ENCODE data around the gene BMS1.
A peak's percentile ranks its signal among the peaks of the same experiment; 100 is the strongest.
"Not testable (repeated sequence)": the region's sequence is repeated elsewhere in the genome, so short reads cannot be mapped to it uniquely, and the experiment has no call there.

Gene BMS1

GRCh38 chr10:42860016-42860415, 77.4 kb downstream of the BMS1 start:
- in situ Hi-C loops (cut with MboI; ENCODE audit: low pct_unique_long_range_greater_than_20kb, low sequenced_read_pairs): loop anchor here (25.0 kb wide), 1 partner anchor 227 kb away; the partner anchor contains the start of gene RET

GRCh38 chr10:42862801-42863200, 80.2 kb downstream of the BMS1 start:
- peak; percentile 5 for DNase-seq
- in situ Hi-C loops (cut with MboI; ENCODE audit: low pct_unique_long_range_greater_than_20kb, low sequenced_read_pairs): loop anchor here (25.0 kb wide), 1 partner anchor 224 kb away; the partner anchor contains the start of gene RET

More at GRCh38 chr10:42860016-42860415, 77.4 kb downstream of the BMS1 start:
- DNase-seq: not testable (repeated sequence)

GRCh38 chr10:42864575-42864974, 82.0 kb downstream of the BMS1 start:
- in situ Hi-C loops (cut with MboI; ENCODE audit: low pct_unique_long_range_greater_than_20kb, low sequenced_read_pairs): loop anchor here (25.0 kb wide), 1 partner anchor 223 kb away; the partner anchor contains the start of gene RET
- DNase-seq: peak; percentile 76

GRCh38 chr10:42865716-42866114, 83.1 kb downstream of the BMS1 start:
- in situ Hi-C loops (cut with MboI; ENCODE audit: low pct_unique_long_range_greater_than_20kb, low sequenced_read_pairs): loop anchor here (25.0 kb wide), 1 partner anchor 222 kb away; the partner anchor contains the start of gene RET
- DNase-seq: no peak

GRCh38 chr10:42866115-42866995, 83.8 kb downstream of the BMS1 start:
- peak; percentile 60 for DNase-seq
- in situ Hi-C loops (cut with MboI; ENCODE audit: low pct_unique_long_range_greater_than_20kb, low sequenced_read_pairs): loop anchor here (25.0 kb wide), 1 partner anchor 221 kb away; the partner anchor contains the start of gene RET

- in situ Hi-C loops (cut with MboI; ENCODE audit: low pct_unique_long_range_greater_than_20kb, low sequenced_read_pairs): loop anchor here (25.0 kb wide), 1 partner anchor 220 kb away; the partner anchor contains the start of gene RET
- DNase-seq: no peak
Observed at GRCh38 chr10:42867571-42867970, 85.0 kb downstream of the BMS1 start.

GRCh38 chr10:42868530-42868929, 85.9 kb downstream of the BMS1 start:
- in situ Hi-C loops (cut with MboI; ENCODE audit: low pct_unique_long_range_greater_than_20kb, low sequenced_read_pairs): loop anchor here (25.0 kb wide), 1 partner anchor 219 kb away; the partner anchor contains the start of gene RET
- DNase-seq: no peak

GRCh38 chr10:42869977-42870350, 87.4 kb downstream of the BMS1 start:
- in situ Hi-C loops (cut with MboI; ENCODE audit: low pct_unique_long_range_greater_than_20kb, low sequenced_read_pairs): loop anchor here (25.0 kb wide), 1 partner anchor 217 kb away; the partner anchor contains the start of gene RET
- DNase-seq: no peak

GRCh38 chr10:42871138-42871641, 88.6 kb downstream of the BMS1 start:
- DNase-seq: not testable (repeated sequence)
- in situ Hi-C loops (cut with MboI; ENCODE audit: low pct_unique_long_range_greater_than_20kb, low sequenced_read_pairs): loop anchor here (25.0 kb wide), 1 partner anchor 216 kb away; the partner anchor contains the start of gene RET

GRCh38 chr10:42871823-42872222, 89.2 kb downstream of the BMS1 start:
- no peak for DNase-seq
- in situ Hi-C loops (cut with MboI; ENCODE audit: low pct_unique_long_range_greater_than_20kb, low sequenced_read_pairs): loop anchor here (25.0 kb wide), 1 partner anchor 215 kb away; the partner anchor contains the start of gene RET

GRCh38 chr10:42872865-42873435, 90.4 kb downstream of the BMS1 start:
- in situ Hi-C loops (cut with MboI; ENCODE audit: low pct_unique_long_range_greater_than_20kb, low sequenced_read_pairs): loop anchor here (25.0 kb wide), 1 partner anchor 214 kb away; the partner anchor contains the start of gene RET
- DNase-seq: no peak

- no peak for DNase-seq
- in situ Hi-C loops (cut with MboI; ENCODE audit: low pct_unique_long_range_greater_than_20kb, low sequenced_read_pairs): loop anchor here (25.0 kb wide), 1 partner anchor 212 kb away; the partner anchor contains the start of gene RET
Observed at GRCh38 chr10:42874713-42875387, 92.3 kb downstream of the BMS1 start.

- in situ Hi-C loops (cut with MboI; ENCODE audit: low pct_unique_long_range_greater_than_20kb, low sequenced_read_pairs): no loop called here
- DNase-seq: no peak
Observed at GRCh38 chr10:42875388-42875755, 92.8 kb downstream of the BMS1 start.

GRCh38 chr10:42875798-42876341, 93.3 kb downstream of the BMS1 start:
- in situ Hi-C loops (cut with MboI; ENCODE audit: low pct_unique_long_range_greater_than_20kb, low sequenced_read_pairs): no loop called here
- no peak for DNase-seq

GRCh38 chr10:42876476-42876875, 93.9 kb downstream of the BMS1 start:
- no peak for DNase-seq
- in situ Hi-C loops (cut with MboI; ENCODE audit: low pct_unique_long_range_greater_than_20kb, low sequenced_read_pairs): no loop called here

- DNase-seq: no peak
- in situ Hi-C loops (cut with MboI; ENCODE audit: low pct_unique_long_range_greater_than_20kb, low sequenced_read_pairs): no loop called here
Observed at GRCh38 chr10:42876945-42877344, 94.3 kb downstream of the BMS1 start.

GRCh38 chr10:42877496-42878030, 95.0 kb downstream of the BMS1 start:
- DNase-seq: no peak
- in situ Hi-C loops (cut with MboI; ENCODE audit: low pct_unique_long_range_greater_than_20kb, low sequenced_read_pairs): no loop called here

GRCh38 chr10:42878134-42878820, 95.7 kb downstream of the BMS1 start:
- no peak for DNase-seq
- in situ Hi-C loops (cut with MboI; ENCODE audit: low pct_unique_long_range_greater_than_20kb, low sequenced_read_pairs): no loop called here

All from KBM-7 (cell line).